Measurements from ENCODE around the gene CDK18.

Gene CDK18

DNA sequence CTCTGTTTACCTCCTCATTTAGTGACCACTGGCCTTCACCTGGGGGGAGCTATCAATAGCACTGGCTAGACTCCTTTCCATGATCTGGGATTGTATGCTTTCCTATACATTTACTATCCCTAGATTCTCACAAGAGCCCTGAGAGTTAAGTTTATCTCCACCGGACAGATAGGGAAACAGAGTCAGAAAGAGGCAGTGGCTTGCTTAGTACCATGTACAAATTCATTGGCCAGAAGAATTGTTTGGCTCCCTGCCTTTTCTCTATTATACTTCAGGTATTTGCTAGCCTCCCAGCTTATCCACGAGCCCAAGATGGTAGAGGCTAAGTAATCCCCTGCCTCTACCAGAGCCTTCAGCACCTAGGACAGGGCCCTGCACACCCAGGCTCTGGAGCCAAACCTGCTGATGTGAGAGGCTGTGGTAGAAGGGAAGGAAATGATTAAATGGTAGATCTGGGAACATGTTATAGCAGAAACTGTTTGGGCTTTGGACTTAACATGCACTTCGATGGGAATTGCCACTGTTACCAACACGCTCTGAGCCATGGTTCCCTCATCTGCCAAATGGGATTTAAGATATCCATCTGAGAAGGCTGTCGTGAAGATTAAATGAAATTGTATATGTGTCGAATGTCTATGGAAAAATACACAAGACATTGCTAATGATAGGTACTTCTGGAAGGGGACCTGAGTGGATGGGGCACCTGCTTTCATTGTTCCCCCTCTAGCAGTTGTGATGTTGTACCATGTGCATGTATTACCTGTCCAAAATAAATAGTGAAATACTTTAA, 45.5 kb upstream of the CDK18 start:
- TF ChIP-seq, protein P1, sequence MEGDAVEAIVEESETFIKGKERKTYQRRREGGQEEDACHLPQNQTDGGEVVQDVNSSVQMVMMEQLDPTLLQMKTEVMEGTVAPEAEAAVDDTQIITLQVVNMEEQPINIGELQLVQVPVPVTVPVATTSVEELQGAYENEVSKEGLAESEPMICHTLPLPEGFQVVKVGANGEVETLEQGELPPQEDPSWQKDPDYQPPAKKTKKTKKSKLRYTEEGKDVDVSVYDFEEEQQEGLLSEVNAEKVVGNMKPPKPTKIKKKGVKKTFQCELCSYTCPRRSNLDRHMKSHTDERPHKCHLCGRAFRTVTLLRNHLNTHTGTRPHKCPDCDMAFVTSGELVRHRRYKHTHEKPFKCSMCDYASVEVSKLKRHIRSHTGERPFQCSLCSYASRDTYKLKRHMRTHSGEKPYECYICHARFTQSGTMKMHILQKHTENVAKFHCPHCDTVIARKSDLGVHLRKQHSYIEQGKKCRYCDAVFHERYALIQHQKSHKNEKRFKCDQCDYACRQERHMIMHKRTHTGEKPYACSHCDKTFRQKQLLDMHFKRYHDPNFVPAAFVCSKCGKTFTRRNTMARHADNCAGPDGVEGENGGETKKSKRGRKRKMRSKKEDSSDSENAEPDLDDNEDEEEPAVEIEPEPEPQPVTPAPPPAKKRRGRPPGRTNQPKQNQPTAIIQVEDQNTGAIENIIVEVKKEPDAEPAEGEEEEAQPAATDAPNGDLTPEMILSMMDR (IDR thresholded peaks at IDR 0.05; ENCODE audit: low read depth, low read length): no peak
- H3K4me3 ChIP-seq (replicated peaks in 1 of 2; ENCODE audit: low read depth in 2 of 2, low read length in 2 of 2): no peak overlapping the region
- DNase-seq (ENCODE audit: low read depth in 2 of 2): peak; percentile 58 to 76

DNA sequence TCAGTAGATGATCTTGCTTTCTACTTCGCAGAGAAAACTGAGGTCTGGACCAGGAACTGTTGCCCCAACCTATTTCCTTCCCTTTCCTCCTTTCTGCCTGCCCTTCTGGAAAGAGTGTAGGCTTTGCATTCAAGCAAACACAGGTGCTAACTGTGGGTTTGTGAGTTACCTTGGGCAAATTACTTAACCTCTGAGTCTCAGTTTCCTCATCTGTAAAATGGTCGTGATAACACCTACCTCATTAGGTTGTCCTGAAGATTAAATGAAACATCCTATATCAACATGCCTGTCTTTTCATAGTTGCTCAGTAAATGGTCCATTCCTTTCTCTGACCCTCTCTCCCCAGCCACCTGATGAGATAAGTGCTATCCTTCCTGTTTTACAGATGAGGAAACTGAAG, 39.1 kb upstream of the CDK18 start:
- DNase-seq (ENCODE audit: low read depth in 2 of 2): no peak
- no peak overlapping the region for H3K4me3 ChIP-seq (replicated peaks in 1 of 2; ENCODE audit: low read depth in 2 of 2, low read length in 2 of 2)
- TF ChIP-seq, protein P1 (IDR thresholded peaks at IDR 0.05; ENCODE audit: low read depth, low read length): no peak

GRCh38 chr1:205466595-205467220, 37.8 kb upstream of the CDK18 start:
- H3K4me3 ChIP-seq (replicated peaks in 1 of 2; ENCODE audit: low read depth in 2 of 2, low read length in 2 of 2): no peak overlapping the region
- DNase-seq (ENCODE audit: low read depth in 2 of 2): no peak
- TF ChIP-seq, protein P1 (IDR thresholded peaks at IDR 0.05; ENCODE audit: low read depth, low read length): no peak

- H3K4me3 ChIP-seq (replicated peaks in 1 of 2; ENCODE audit: low read depth in 2 of 2, low read length in 2 of 2): no peak overlapping the region
- TF ChIP-seq, protein P1 (IDR thresholded peaks at IDR 0.05; ENCODE audit: low read depth, low read length): no peak
- DNase-seq (ENCODE audit: low read depth in 2 of 2): no peak
Observed at GRCh38 chr1:205470131-205470530, 34.3 kb upstream of the CDK18 start.

- no peak for DNase-seq (ENCODE audit: low read depth in 2 of 2)
- TF ChIP-seq, protein P1 (IDR thresholded peaks at IDR 0.05; ENCODE audit: low read depth, low read length): no peak
- no peak overlapping the region for H3K4me3 ChIP-seq (replicated peaks in 1 of 2; ENCODE audit: low read depth in 2 of 2, low read length in 2 of 2)
Observed at GRCh38 chr1:205472737-205473441, 31.6 kb upstream of the CDK18 start.

DNA sequence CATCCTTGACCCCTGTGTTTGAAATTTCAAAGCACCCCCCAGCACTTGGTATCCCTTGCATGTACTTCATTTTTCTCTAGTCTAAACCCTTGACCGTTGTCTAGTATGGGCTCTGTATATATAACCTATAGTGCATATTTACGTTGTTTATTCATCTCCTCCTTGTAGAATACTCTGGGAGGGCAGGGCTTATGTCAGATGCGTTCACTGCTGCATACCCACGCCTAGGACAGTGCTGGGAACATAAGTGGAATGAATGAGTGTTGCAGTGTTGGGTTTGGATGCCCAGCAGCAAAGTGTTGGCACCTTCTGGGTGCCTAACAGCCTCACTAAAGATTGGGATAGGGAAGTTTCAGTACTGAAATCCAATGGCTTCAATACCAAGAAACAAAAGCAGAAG, 31.0 kb upstream of the CDK18 start:
- DNase-seq (ENCODE audit: low read depth in 2 of 2): no peak
- TF ChIP-seq, protein P1 (IDR thresholded peaks at IDR 0.05; ENCODE audit: low read depth, low read length): no peak
- no peak overlapping the region for H3K4me3 ChIP-seq (replicated peaks in 1 of 2; ENCODE audit: low read depth in 2 of 2, low read length in 2 of 2)
